ENCODE data around the gene KRTAP9-1. TPM values are rescaled to one million over a fixed set of nuclear protein-coding genes. Genes with fewer than 3 reads are reported as not detected.
"Not testable (repeated sequence)": the region's sequence is repeated elsewhere in the genome, so short reads cannot be mapped to it uniquely, and the experiment has no call there.

The KRTAP9-1 gene, protein sequence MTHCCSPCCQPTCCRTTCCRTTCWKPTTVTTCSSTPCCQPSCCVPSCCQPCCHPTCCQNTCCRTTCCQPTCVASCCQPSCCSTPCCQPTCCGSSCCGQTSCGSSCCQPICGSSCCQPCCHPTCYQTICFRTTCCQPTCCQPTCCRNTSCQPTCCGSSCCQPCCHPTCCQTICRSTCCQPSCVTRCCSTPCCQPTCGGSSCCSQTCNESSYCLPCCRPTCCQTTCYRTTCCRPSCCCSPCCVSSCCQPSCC
- total RNA-seq (2014; rRNA removed; shearing (Covaris generic); ENCODE audit: low replicate concordance): not detected in 2 replicates

GRCh38 chr17:41189837-41190318 is at the start of gene KRTAP9-1:
Gene KRTAP9-1 (plus strand): TSS chr17:41189887. CDS start chr17:41189887, 0 bp downstream.
- not testable (repeated sequence) for H3K36me3 ChIP-seq, H3K4me3 ChIP-seq, DNase-seq, H3K27me3 ChIP-seq, H3K9me3 ChIP-seq

DNA sequence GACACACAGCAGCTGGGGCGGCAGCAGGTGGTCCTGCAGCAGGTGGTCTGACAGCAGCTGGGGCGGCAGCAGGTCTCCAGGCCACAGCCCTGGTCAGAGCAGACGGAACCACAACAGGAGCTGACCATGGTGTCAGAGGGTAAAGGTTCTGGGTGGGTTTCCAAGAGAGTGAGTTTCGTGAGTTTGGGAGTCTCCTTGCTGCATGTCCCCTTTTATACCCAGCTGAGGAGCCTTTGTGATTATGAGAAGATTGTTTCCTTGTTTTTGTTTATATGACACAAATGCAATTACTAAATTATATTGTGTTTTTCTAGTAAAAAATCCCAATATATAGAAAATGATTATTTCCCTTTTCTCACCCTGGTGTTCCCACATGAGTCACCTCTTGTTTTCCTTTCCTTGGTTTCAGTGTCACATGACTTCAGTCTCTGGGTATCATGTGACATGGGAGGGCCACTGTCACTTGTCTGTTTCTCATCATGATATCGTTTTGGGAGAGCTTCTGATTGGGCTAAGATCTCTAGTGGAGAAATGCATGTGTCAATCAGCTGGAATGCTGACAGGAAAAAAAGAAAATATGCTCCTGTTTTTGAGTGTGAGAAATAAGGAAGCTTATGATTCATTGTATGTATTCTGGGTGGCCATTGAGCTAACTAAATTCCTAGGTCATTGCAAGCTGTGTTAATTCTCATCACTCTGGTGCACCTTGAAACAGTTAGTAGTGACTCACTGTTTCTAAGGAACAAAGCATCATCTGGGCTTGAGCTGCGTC is 49.1 kb upstream of the KRTAP9-1 start, which contains the start of gene KRTAP4-6:
Gene KRTAP4-6 (minus strand): TSS at position 185 of the 772 bp plus-strand sequence. CDS start 57 bp downstream, at position 128.
- H3K4me3 ChIP-seq: no peak within 1 kb of the TSS
- no peak for DNase-seq
- H3K36me3 ChIP-seq: no peaks in the 10 kb centered on the region
- H3K9me3 ChIP-seq: peaks cover 48% of the 10 kb centered on the region
- no peaks in the 10 kb centered on the region for H3K27me3 ChIP-seq

- Histone ChIP-seq H3K4me3 (no peak overlapping the region), H3K36me3 (no peaks in the 10 kb centered on the region), H3K27me3 (no peaks in the 10 kb centered on the region), H3K9me3 (peaks cover 47% of the 10 kb centered on the region)
- DNase-seq: no peak
Observed at GRCh38 chr17:41141361-41141760, 48.3 kb upstream of the KRTAP9-1 start.

DNA sequence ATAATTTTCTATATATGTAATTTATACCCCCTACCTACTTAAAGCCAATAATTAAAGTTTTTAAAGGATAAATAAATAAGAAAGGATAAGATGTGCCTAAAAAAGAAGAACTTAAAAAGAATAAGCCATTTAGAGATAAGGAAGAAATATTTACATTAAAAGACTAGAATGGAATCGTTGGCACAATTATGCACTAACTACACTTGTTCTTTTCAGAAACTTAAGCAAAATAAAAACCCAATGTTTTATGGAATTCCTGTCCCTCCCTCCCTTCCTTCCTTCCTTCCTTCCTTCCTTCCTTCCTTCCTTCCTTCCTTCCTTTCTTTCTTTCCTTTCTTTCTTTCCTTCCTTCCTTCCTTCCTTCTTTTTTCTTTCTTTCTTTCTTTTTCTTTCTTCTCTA is 44.8 kb upstream of the KRTAP9-1 start:
- no peaks in the 10 kb centered on the region for H3K36me3 ChIP-seq
- DNase-seq: no peak
- peaks cover 25% of the 10 kb centered on the region for H3K9me3 ChIP-seq
- no peaks in the 10 kb centered on the region for H3K27me3 ChIP-seq
- H3K4me3 ChIP-seq: no peak overlapping the region

DNA sequence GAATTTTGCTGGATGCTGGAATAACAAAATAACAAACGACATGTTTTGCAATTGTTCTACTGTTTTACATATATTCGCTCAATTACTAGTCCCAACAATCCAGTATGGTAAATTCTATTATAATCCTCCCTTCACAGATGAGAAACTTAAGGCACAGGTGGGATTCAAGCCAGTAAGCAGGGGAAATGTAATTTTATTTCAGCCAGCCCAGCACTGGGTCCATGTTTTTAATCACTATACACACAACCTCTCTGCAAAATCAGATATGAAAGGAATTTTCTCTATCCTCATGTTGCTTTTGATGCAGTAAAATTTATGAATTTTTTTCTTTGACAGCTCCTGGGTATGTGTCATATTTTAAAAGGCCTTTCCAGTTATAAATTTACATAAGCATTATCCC is 44.4 kb upstream of the KRTAP9-1 start:
- no peaks in the 10 kb centered on the region for H3K36me3 ChIP-seq
- H3K9me3 ChIP-seq: peaks cover 23% of the 10 kb centered on the region
- no peak overlapping the region for H3K4me3 ChIP-seq
- no peaks in the 10 kb centered on the region for H3K27me3 ChIP-seq
- no peak for DNase-seq

DNA sequence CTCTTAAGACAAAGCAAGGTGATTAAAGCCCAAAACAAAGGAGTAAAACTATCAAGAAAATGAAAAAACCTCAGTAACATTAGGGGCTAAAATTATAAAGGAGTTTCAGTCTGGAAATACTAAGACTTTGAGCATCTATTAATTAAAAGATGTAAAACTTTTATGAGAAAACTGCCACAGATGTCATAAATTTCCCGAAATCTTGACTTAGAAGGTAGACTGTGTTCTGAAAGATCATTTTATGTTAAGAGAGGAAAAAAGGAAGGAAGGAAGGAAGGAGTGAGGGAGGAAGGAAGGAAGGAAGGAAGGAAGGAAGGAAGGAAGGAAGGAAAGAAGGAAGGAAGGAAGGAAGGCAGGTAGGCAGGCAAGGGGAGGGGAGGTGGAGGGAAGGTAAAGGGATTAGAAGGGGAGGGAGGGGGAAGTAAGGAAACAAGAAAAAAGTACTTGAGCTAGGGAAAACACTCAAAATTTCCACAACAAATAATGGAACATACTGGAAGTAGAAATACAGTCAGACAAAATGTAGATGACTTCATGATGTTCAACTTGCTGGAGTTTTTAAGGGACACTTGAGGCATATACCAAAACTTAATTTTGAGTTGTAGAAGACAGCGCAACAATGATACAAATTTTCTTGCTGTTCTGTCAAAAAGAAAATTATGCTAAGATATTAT is 42.0 kb upstream of the KRTAP9-1 start:
- Histone ChIP-seq H3K27me3 (no peaks in the 10 kb centered on the region), H3K4me3 (no peak overlapping the region), H3K36me3 (no peaks in the 10 kb centered on the region), H3K9me3 (peaks cover 15% of the 10 kb centered on the region)
- DNase-seq: no peak

DNA sequence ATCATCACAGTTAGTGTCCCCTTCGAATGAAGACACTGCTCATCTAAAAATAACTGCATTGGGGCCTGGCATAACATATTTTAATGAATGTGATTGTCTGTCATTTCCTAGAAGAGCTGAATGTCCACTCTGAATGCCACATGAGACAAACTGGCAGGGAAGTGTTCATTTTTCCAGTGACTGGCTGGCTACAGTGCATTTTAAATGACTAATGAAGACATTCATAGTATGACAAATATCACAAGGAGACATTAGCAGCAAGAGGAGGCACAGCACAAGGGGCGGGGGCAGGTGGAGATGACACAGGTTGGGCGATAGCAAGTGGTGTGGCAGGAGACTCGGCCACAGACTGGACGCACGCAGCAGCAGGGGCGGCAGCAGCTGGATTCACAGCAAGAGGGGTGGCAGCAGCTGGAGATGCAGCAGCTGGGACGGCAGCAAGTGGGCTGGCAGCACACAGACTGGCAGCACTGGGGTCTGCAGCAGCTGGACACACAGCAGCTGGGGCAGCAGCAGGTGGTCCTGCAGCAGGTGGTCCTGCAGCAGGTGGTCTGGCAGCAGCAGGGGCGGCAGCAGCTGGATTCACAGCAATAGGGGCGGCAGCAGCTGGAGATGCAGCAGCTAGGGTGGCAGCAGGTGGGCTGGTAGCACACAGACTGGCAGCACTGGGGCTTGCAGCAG is 40.6 kb upstream of the KRTAP9-1 start:
- H3K27me3 ChIP-seq, H3K36me3 ChIP-seq, H3K4me3 ChIP-seq, H3K9me3 ChIP-seq, DNase-seq: not testable (repeated sequence)

DNA sequence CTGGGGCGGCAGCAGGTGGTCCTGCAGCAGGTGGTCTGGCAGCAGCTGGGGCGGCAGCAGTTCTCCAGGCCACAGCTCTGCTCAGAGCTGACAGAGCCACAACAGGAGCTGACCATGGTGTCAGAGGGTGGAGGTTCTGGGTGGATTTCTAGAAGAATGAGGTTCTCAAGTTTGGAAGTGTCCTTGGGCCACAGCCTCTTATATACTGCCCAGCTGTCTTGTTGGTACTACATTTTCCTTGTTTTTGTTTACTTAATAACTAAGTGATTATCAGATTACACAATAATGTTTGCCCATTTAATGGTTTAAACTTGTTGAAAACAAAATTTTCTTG is 40.1 kb upstream of the KRTAP9-1 start, which contains the start of gene KRTAP4-5:
Gene KRTAP4-5 (minus strand): TSS at position 174 of the 334 bp plus-strand sequence. CDS start 58 bp downstream, at position 116.
- no peaks in the 10 kb centered on the region for H3K36me3 ChIP-seq
- H3K4me3 ChIP-seq: no peak within 1 kb of the TSS
- DNase-seq: no peak

GRCh38 chr17:41150026-41150425 is 39.7 kb upstream of the KRTAP9-1 start:
- no peak for DNase-seq
- Histone ChIP-seq H3K4me3 (no peak overlapping the region), H3K27me3 (no peaks in the 10 kb centered on the region), H3K36me3 (no peaks in the 10 kb centered on the region), H3K9me3 (no peaks in the 10 kb centered on the region)

More for the DNA sequence above, 40.1 kb upstream of the KRTAP9-1 start, which contains the start of gene KRTAP4-5:
- Histone ChIP-seq H3K9me3 (no peaks in the 10 kb centered on the region; the same call in 1 of the 2 replicates), H3K27me3 (no peaks in the 10 kb centered on the region)

GRCh38 chr17:41151525-41151924 is 38.2 kb upstream of the KRTAP9-1 start:
- DNase-seq: no peak
- Histone ChIP-seq H3K4me3 (no peak overlapping the region), H3K27me3 (no peaks in the 10 kb centered on the region), H3K9me3 (peaks cover 2% of the 10 kb centered on the region; the same call in 1 of the 2 replicates), H3K36me3 (no peaks in the 10 kb centered on the region)

DNA sequence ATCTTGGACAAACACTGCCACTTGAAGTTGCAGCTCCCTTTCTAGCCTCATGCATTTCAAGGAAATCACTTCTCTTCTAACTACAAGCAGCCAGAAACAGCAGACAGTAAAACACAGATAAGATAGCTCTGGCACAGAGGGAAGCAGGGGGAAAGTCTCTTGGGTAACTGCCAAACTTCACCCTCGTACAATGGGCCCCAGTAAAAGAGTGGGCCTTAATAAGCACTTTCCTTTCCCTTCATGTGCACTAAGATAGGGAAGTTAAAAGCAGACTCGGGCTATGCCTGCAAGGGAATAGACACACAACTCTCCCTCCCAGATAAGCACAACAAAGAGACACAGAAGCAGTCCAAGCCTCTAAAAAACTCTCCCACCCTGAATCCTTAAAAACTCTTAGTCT is 35.8 kb upstream of the KRTAP9-1 start:
- Histone ChIP-seq H3K36me3 (no peaks in the 10 kb centered on the region), H3K9me3 (peaks cover 3% of the 10 kb centered on the region), H3K27me3 (no peaks in the 10 kb centered on the region), H3K4me3 (no peak overlapping the region)
- no peak for DNase-seq

DNA sequence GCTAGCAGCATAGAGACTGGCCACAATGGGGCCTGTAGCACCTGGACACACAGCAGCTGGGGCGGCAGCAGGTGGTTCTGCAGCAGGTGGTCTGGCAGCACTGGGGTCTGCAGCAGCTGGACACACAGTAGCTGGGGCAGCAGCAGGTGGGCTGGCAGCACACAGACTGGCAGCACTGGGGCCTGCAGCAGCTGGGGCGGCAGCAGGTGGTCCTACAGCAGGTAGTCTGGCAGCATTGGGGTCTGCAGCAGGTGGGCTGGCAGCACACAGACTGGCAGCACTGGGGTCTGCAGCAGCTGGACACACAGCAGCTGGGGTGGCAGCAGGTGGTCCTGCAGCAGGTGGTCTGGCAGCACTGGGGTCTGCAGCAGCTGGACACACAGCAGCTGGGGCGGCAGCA is 29.5 kb upstream of the KRTAP9-1 start:
- not testable (repeated sequence) for H3K27me3 ChIP-seq, DNase-seq, H3K9me3 ChIP-seq, H3K36me3 ChIP-seq, H3K4me3 ChIP-seq

GRCh38 chr17:41160648-41161047 is 29.0 kb upstream of the KRTAP9-1 start, which contains the start of gene KRTAP4-4:
Gene KRTAP4-4 (minus strand): TSS chr17:41160748. CDS start chr17:41160691, 57 bp downstream.
- Histone ChIP-seq H3K36me3 (no peaks in the 10 kb centered on the region), H3K9me3 (peaks cover 3% of the 10 kb centered on the region), H3K4me3 (no peak within 1 kb of the TSS), H3K27me3 (no peaks in the 10 kb centered on the region)
- DNase-seq: no peak

GRCh38 chr17:41163828-41164227 is 25.9 kb upstream of the KRTAP9-1 start:
- Histone ChIP-seq H3K36me3 (no peaks in the 10 kb centered on the region), H3K4me3 (no peak overlapping the region), H3K9me3 (no peaks in the 10 kb centered on the region), H3K27me3 (no peaks in the 10 kb centered on the region)
- no peak for DNase-seq

DNA sequence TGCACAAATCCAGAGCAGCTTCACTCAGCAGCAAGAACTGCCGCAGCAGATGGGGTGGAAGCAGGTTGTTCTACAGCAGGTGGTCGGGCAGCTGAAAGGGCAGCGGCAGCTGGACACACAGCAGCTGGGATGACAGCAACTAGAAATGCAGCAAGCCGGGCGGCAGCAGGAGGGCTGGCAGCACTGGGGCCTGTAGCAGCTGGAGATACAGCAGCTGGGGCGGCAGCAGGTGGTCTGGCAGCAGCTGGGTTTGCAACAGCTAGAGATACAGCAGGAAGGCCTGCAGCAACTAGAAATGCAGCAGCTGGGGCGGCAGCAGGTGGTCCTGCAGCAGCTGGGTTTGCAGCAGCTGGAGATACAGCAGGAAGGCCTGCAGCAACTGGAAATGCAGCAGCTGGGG is 22.1 kb upstream of the KRTAP9-1 start:
- no peaks in the 10 kb centered on the region for H3K36me3 ChIP-seq
- H3K4me3 ChIP-seq: no peak overlapping the region

DNA sequence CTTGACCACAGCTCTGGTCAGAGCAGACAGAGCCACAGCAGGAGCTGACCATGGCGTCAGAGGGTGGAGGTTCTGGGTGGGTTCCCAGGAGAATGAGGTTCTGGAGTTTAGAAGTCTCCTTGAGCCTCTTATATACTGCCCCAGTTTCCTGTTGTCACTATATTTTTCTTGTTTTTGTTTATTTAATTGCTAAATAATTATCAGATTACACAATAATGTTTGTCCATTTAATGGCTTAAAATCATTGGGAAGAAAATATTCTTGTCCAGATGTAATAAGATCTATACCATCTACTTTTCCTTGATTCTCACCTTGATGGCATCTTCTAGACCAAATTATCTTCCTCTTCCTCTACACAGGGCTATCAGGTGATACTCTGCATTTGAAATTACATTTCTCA is 21.6 kb upstream of the KRTAP9-1 start, which contains the start of gene KRTAP4-3:
Gene KRTAP4-3 (minus strand): TSS at position 101 of the 400 bp plus-strand sequence. CDS start 49 bp downstream, at position 52.
- no peaks in the 10 kb centered on the region for H3K9me3 ChIP-seq
- no peak for DNase-seq
- no peaks in the 10 kb centered on the region for H3K36me3 ChIP-seq
- no peaks in the 10 kb centered on the region for H3K27me3 ChIP-seq
- no peak within 1 kb of the TSS for H3K4me3 ChIP-seq

More for the DNA sequence above, 22.1 kb upstream of the KRTAP9-1 start:
- Histone ChIP-seq H3K9me3 (no peaks in the 10 kb centered on the region), H3K27me3 (no peaks in the 10 kb centered on the region)
- DNase-seq: no peak

All from MG63 (cell line).